GM10266 (cell line): Measurements from ENCODE around the gene ATXN7.

ENCODE experiments used
- DNase-seq: peaks from one replicate; pipeline ENCODE4 v3.0.0; 2012; ENCODE audit errors: extremely low spot score
- TF ChIP-seq, protein P1 (sequence below): IDR thresholded peaks from 2 replicates; pipeline ENCODE4 v1.5.1; 2012; ENCODE audit warnings: mild to moderate bottlenecking, low read depth; ENCODE audit not compliant: control insufficient read depth, insufficient read depth; ENCODE audit errors: missing control alignments

The ATXN7 gene

DNA sequence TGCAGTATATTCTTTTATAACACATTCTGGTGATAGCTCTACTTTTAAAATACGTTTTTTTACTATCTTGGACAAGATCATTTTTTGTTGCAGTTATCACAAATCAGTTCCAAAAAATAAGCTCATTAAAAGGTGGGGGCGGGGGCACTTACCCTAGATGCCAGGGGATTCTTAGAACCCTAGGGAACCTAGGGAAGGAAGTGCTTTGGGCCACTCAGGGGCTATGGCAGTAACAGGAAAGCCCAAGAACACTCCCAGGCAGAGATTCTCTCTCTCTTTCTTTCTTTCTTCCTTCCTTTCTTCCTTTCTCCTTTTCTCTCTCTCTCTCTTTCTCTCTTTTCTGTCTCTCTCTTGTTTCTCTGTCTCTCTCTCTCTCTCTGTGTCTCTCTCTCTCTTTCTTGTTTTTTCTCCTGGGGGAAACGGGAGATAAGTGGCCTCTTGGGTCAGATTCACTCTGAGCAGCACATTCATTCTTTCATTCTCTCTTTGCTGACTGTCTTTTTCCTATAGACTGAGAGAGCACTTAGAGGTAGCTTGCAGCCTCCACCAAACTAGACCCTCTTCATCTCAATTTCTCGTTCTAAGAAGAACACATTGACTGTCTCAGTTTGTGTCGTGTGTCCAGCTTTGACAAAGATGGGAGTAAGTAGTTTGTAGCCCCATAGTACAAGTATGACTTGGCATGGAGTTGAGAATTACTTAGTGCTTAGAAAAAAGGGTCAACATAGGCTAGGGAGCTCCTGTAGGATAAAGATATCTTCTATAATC, 31.9 kb downstream of the ATXN7 start:
- TF ChIP-seq, protein P1, sequence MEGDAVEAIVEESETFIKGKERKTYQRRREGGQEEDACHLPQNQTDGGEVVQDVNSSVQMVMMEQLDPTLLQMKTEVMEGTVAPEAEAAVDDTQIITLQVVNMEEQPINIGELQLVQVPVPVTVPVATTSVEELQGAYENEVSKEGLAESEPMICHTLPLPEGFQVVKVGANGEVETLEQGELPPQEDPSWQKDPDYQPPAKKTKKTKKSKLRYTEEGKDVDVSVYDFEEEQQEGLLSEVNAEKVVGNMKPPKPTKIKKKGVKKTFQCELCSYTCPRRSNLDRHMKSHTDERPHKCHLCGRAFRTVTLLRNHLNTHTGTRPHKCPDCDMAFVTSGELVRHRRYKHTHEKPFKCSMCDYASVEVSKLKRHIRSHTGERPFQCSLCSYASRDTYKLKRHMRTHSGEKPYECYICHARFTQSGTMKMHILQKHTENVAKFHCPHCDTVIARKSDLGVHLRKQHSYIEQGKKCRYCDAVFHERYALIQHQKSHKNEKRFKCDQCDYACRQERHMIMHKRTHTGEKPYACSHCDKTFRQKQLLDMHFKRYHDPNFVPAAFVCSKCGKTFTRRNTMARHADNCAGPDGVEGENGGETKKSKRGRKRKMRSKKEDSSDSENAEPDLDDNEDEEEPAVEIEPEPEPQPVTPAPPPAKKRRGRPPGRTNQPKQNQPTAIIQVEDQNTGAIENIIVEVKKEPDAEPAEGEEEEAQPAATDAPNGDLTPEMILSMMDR, result no peak
- no peak for DNase-seq

DNA sequence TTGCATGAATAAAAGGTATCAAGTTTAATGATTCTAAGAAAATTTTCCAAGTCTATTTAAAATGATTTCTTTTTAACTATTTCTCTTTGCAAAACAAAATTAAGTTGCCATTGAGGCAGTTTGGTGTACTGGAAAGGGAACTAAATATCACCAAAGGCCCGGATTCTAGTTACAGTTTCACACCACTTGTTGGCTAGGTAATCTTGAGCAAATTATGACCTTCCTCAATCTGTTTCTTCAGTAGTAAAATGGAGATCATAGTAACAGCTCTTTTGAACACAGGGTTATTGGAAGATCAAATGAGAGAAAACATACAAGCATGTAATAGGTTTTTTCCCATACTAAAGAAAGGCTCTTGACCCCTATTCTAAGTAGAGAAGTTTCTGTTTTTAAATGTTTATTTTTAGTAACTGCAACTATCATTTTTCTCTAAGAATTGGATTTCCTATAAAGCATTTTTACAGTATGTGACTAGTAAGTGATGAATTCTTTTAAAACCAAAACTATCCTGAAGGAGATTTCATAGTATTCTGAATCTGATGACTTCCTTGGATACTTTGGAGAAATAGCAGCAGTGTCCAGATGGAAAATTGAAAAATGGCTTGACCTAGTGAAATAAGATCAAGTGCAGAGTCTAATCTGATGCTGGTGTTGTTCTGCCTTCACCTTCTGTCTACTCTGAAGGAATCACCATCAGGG, 32.8 kb downstream of the ATXN7 start:
- no peak for DNase-seq
- TF ChIP-seq, protein P1, result no peak

DNA sequence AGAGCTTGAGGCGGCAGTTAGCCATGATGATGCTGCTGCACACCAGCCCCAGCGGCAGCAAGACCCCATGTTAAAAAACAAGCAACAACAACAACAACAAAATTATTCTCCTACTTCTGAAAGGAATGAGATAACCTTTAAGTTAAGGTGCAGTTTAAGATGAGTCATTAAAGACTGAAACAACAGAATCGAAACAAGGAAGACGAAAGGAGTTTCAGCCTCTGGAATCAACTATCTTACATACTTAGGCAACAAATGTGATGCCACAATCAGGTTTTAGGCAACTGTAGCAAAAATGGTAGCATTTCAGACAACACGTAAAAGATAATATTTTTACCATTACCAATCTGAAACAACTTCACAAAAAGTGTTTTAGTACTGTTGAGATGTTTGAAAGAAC, 36.3 kb downstream of the ATXN7 start:
- TF ChIP-seq, protein P1, result no peak
- DNase-seq, result no peak

DNA sequence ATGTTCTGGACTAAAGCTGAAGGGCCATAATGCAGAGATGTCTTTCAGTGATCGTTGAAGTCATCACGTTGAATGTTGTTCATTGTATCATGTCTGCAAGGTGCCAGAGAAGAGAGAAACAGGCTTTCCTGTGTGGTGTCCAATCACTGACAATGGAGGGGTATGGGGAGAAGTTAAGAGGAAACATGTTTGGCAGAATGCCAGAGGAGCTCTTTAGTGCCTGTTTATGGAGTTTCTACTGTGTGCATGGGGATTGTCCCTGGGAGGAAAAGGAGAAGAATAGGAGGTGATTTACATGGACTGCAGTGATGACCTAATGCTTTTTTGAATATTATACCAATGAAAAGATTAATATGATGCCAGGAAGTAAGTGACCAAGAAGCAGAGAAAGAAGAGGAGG, 36.8 kb downstream of the ATXN7 start:
- TF ChIP-seq, protein P1, result no peak
- DNase-seq, result no peak

DNA sequence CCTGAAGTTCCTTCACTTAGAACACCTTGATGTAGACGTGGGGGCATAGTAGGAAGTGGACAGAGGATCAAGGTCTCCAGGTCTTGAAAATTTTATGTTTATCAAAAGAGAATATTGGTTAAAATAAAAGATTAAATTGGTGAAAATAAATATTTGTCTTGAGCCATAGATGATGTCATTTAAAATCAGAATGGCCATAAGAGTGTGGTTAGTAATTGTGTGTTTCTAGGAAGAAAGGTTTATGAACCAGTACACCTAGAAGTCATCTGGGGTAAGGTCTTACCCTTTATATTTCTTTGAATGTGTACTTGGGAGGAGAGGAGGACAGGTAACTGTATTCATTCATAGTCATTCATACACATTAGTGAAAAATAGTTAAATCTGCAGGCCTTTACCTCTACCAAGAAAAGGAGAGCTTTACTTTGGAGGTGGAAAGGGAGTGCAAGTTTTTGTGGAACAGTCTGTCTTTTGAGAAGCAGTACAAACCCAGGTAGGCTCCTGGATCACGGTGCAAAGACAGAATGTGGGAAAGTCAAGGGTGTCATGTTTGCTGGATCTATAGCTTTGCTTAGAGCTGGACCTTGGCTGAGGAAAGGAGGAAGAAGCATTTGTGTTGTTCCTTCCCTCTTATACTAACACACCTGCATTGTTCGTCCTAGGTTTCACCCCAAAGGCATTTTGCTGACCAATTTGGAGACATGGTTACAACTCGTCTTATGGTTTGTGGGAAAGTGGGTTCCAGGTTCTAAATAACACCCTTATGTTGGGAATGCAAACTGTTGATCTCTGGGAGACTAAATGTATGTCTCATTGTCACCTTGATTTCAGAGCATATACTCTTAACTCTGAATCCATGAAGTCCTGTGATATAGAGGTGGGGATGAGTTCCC, 42.3 kb downstream of the ATXN7 start:
- DNase-seq, result no peak
- TF ChIP-seq, protein P1, result no peak

DNA sequence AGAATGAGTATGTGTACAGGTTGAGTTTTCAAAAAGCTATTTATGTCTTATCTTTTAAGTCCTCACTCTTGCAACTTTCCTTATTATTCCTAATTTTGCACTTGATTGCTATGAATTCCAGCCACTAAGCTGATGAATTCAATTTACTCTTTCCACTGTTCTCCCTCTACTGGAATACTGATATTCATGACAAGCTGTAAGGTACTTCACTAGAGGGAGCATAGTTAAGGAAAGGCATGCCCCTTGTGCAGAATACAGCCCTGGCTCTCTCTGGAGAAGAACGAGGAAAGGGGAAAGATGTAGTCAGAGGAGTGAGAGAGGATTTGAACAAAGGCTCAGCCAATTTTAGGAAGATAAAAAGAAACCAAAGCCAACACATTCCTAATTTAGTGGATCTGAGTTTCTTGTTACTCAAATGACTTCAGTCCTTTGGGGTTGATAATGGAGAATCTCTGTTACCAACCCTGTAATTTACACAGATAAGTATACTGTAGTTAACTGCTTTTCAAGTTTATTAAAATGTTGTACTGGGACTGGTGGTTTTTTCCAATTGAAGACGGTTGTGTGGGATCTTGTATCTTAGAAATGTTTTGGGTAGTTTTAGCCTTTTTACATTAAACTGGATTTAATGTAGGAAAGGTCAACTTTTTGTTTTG, 44.5 kb downstream of the ATXN7 start:
- no peak for DNase-seq

More for the DNA sequence above, 44.5 kb downstream of the ATXN7 start:
- TF ChIP-seq, protein P1, result no peak
